CD4-positive, alpha-beta T cell treated with Interleukin-15 for 1 hour (primary cell): ENCODE results near the gene LRRC38.

Experiments used
- DNase-seq: peaks from one replicate; pipeline ENCODE4 v3.0.0-alpha.2; 2020

LRRC38 gene

DNA sequence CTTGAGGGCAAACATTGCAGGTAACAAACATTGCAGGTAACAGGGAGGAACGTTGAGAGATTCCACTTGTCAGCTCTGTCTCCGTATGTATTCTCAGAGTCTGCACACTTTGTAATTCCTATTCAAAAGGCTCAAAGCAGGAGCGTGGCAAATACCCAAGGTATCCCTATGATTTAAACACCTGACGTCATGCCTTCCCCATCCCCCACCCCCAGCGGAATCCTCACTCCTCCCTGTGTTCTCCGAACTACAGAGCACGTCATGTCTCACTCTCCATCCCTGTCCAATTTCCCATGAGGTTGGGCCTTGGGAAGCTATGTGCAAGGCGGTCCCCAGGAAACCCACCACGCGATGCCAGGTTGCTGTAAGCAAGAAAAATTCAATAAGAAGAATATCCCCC is 2.8 kb upstream of the LRRC38 start:
- DNase-seq, result no peak

DNA sequence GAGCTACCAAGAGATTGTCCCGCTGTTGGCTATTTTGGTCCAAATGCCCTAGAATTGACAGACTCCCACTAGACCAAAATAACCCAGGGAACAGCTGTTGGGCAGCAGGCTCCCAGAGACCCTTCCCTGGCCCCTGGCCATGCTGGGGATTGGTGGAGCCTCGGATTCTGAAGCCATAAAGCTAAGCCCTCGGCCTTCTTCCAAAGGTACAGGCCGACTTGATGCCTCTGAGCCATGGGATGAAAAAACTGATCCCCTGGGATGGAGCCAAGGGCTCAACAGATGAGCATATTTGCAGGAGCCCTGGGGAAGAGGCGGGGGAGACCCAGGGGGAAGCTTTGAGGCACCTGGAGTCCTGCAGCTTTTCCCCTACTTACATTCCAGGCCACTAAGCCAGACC is 1.0 kb upstream of the LRRC38 start:
- no peak for DNase-seq

DNA sequence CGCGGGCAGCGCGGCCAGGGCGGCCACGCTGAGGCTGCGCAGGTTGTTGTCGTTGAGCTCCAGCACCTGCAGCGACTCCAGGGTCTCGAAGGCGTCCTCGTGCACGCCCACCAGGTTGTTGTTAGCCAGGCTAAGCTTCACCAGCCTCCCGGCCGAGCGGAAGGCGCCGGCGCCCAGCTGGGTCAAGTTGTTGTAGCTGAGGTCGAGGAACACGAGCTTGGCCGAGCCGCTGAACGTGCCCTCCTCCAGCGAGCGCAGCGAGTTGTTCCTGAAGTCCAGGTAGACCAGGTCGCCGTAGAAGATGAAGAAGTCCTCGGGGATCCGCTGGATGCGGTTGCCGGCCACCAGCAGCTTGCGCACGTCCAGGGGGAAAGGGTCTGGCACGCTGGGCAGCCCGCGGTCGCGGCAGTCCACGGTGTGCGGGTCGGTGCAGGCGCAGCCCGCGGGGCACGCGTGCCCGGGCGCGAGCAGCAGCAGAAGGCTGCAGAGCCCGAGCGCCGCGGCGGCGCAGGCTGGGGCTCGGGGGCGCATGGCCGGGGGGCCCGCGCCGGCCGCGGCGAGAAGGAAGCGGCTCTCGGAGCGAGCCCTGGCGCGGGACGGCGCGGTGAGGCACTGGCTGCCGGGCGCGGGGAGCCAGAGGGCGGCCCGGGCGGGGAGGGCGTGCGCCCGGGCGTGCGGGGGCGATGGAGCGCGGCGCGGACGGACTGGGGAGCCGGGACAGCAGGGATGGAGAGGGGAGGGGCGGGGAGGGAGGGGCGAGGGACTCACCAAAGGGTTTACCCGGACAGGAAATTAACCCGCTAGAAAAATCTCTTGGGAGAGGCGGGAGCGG is 524 bp downstream of the LRRC38 start:
- DNase-seq, result no peak

DNA sequence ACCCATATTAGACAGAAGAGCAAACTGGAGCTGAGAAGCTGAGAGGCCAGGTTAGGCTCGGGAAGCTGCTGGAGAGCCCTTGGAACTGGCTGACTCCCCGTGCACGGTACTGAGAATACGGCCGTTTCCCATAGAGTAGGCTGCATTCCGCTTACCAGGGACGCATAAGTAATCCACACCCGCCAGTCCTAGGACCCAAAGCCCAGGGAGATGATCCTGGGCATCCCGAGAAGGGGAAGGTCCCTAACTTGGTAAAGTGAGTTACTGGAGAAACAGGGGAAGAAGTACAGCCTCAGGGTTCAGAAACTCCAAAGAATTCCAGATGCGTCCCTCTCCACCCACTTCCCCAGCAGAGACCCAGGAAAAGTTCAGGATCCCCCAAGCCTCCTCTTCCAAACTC is 1.3 kb downstream of the LRRC38 start:
- no peak for DNase-seq

DNA sequence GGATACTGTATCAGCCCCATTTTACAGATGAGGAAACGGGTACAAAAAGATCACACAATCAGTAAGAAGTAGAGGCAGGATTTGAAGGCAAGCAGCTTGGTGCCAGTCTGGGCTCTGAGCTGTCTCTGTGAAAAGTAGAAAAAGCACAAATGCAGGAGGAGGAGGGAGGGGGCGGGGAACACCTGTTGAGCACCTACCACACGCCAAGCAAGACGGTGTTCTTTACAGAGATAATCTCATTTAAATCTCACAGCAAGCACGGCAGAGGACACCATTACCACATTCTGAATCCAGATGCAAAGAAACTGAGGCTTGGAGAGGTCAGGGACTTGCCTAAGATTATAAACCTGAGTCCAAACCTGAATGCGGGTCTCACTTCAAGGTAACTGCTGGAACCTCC is 3.3 kb downstream of the LRRC38 start:
- no peak for DNase-seq

DNA sequence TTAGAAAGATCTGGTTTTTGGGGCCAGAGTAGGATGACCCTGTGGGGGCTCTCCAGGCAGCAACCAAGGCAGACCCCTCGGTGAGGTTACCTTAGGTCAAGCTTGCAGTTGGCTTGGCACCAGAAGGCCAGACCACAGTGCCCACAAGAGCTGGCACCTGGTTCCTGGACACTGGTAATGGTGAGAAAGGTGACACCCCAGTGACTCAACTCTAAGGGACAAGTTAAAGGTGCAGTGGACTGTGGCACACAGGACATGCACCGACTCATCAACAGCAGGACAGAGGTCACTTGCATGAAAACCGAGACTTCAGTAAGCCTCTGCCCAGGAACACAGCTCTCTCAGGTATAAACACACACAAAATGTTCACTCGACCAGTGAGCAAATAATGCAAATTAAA is 6.7 kb downstream of the LRRC38 start:
- DNase-seq, result no peak

DNA sequence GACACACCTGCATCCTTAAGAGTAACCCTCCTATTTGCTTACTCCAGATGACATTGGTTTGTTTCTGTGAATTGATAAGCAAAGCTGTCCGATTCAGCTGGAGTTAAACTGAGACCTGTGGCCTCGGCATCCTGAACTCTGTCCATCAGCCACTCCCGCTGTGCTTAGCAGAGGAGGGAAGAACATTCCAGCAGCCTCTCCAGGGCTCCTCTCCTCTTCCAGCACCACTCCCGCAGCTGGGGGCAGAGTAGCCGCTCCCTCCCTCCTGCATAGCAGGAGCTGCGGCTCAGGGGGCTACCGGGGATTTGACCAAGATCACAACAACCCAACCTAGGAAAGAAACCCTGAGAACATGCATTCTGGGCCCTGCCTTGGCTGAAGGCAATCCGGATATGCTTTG is 8.8 kb downstream of the LRRC38 start:
- DNase-seq, result no peak

DNA sequence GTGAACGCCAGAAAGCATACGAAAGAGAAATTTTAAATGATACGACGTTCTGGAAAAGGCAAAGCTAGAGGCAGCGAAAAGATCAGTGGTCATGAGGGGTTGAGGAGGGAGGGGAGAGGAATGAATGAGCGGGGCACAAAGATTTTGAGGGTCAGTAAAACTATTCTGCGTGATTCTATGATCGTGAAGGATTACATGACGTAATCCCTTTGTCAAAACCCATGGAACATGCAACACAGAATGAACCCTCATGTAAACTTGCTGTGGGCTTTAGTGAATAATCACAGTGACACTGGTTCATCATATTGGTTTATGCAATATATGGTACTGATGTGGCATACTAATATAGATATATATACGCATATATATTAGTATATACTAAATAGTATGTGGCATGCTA is 13.0 kb downstream of the LRRC38 start:
- DNase-seq, result no peak

DNA sequence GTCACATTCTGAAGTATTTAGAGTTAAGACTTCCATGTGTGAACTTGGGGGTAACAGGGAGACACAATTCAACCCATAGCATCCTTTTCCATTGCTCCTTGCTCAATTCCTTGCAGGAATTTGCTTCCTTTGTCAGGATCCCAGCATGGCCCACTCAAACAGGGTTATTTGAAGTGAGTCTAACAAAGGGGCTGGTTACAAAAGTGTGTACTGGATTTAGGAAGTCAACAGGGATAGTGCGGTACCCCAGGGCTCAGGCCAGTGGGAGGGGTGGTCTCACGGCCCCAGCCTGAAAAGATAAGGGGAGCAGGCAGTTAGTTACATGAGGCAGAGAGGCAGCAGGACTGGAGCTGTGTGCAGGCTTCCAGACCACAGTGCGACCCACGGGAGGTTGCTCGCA is 14.4 kb downstream of the LRRC38 start:
- no peak for DNase-seq

DNA sequence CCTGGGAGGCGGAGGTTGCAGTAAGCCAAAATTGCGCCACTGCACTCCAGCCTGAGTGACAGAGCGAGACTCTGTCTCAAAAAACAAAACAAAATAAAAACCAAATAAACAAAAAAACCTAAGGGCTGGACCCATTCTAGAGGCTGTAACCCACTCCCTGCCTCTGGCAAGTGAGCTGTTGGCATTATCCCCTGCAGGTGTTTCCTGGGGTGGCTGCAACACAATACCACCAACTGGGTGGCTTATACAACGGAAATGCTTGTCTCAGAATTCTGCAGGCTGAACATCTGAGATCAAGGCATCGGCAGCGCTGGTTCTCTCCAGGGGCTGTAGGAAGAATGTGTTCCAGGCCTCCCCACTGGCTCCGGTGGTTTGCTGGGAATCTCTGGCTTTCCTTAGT is 15.2 kb downstream of the LRRC38 start:
- no peak for DNase-seq

DNA sequence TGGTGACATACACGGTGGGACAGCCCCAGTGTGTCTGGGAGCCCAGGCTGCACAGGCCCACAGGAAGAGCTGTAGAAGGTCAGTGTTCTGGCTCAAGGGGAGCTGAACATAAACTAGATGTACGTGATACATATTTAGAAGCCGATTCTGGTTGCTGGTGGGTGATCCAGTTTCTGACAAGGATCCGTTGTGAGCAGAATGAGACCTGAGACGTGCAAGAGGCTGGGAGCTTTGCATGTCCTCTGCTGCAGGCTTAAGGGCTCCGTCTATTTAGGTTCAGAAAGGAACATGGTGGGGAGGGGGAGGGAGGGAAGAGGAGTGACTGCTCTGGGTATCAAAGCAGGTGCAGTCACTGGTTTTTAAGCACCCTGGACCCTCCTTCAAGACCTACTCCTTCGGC is 18.6 kb downstream of the LRRC38 start:
- DNase-seq, result no peak

DNA sequence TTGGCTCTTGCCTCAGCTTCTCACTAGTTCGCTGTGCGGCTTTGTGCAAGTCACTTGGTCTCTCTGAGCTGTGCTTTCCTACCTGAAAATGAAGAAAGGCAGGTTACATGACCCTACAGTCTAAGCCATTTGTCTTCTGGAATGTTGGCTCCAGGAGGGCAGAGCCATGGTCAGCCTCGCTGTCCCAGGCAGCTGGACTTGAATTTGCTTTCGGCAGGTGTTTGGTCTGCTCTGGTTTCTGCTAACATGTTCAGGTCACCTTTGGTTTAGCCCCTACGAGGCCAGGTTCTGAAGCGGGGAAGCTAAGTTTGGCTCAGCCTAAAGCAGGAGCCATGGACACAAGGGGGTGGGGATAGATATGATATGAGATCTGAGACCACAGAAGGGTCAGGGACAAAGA is 19.1 kb downstream of the LRRC38 start:
- no peak for DNase-seq

DNA sequence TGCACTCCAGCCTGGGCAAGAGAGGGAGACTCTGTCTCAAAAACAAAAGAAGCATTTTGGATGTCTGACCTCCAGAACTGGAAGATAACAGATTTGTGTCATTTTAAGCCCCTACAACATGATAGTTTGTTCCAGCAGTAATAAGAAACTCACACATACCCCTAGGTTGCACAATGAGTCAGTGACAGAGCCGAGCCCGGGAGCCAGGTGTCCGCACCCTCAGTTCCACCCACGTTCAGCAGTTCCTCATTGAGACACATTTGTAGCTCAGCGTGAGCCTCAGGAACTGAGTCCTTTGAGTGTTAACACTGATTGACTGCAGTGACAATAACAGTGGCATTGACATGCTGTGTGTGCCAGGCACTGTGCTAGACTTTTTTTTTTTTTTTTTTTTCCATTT is 19.8 kb downstream of the LRRC38 start:
- no peak for DNase-seq

DNA sequence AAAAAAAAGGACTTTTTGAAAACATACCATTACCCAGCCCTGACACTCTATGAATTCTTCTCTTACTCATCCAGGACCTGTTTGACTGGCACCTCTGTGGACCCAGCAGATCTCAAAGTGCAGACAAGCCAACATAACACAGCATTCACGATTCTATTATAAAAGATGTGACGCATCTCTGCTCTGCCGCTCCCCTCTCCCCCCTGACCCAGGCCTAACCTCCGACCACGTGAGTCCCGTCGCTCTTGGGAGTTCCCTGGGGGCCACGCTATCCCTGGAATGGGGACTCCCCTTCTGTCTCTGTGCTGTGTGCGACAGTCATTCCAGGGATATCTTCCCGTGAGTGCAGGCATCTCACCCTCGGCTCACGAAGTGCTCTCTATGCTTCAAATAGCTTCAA is 21.1 kb downstream of the LRRC38 start:
- no peak for DNase-seq

DNA sequence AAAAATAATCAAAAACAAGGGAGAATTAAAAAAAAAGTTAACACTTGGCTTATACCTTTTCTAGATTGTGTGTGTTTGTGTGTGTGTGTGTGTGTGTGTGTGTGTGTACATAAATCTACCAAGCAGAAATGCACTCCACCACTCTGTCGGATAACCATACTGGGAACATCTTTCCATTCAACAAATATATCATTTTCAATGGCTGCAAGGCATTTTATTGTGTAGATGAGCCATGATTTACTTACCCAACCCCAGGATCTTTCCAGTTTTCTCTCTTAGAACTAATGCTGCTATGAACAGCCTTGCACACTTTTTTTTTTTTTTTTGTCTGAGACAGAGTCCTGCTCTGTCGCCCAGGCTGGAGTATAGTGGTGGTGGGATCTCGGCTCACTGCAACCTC is 25.8 kb downstream of the LRRC38 start:
- no peak for DNase-seq

DNA sequence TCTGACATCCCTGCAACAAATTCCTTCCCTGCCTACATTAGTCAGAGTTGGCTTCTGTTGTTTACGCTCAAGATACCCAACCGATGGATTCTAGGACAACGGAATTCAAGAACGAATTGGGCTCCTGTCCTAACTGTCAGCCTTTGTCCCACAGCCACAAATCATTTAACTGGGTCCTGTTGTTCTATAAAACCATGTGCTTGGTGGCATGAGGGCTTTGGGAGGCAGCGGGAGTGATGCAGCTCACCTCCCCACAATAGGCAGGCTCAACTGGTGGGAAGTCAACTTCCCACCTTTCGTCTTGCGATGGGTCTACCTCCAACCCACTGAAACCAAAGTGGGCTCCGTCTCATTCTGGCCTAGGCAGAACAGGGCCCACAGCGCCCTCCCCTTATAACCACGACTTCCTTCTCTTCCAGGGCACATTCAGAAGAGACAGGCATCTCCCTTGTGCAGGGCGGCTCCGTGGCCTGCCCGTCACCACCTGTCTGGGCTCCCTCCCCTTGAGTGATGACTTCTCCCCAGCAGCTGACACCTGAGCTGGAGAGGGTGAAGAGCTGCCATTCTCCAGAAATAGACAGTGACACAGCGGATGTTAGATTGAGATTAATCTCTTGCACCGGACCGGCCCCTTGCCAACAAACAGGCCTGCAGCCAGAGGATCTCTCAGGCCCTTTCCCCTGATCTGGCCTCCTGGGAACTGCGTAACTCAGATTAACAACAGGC is 26.5 kb downstream of the LRRC38 start:
- no peak for DNase-seq

DNA sequence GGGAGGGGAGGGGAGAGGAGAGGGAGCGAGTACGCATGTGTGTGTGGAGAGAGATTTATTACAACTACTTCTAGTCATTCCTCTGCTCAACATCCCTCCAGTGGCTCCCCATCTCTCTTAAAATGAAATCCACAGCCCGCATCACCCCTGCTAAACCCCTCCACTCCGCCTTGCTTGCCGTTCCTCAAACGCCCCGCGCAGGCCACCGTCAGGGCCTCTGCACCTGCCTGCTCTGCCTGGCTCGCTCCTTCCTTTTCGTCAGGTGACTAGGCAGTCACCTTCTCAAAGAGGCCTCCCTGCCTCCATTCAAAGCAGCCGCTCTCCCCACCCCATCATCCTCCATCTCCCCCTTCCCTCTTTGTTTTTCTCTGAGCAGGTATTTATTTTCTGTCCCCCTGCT is 29.9 kb downstream of the LRRC38 start:
- no peak for DNase-seq

DNA sequence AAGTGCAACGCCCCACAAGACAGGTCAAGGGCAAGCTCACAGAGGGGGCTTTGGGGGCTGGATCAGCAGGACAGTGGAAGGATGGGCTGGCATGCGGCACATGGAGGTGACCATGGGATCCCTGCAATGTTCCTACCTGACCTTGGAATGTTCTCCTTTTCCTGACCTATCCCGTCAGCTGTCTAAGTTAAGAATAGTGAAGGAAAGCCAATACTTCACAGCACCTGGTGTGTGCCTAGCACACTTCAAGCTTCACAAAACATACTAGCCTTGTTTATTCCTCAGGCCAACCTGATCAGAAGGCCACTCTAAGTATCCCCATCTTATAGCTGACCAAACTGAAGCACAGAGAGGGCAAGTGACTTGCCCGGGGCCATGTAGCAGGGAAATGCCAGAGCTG is 31.2 kb downstream of the LRRC38 start:
- no peak for DNase-seq

DNA sequence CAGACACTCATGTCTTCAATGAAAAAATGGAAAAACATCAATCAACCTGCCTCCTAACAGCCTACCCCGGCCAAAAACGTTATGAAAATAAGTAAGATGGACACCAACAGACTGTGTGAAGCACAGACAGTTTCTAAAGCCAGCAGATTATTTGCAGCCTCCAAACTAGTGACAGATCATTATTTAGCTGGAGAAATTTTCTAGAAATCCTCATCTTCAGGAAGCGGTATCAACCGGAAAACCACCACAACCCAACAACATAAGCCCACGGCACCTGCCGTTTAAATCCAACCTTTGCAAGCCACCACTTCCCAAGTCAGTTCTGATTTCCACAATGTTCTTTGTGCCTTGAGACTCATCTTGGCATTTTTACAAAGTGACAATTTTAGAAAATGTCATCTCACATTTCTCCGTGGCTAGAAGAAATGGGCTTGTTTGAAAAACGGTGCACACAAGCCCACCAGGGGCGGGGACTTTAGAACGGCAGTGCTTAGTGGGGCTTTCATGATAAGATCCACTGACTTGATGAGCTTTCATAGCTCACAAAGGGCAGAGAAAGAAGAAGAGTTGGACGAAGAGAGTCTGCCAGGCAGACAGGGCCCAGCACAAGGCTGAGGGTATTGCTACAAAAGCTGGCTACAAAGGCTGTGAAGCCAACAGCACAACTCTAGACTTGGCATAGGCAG is 34.5 kb downstream of the LRRC38 start:
- DNase-seq, result no peak

DNA sequence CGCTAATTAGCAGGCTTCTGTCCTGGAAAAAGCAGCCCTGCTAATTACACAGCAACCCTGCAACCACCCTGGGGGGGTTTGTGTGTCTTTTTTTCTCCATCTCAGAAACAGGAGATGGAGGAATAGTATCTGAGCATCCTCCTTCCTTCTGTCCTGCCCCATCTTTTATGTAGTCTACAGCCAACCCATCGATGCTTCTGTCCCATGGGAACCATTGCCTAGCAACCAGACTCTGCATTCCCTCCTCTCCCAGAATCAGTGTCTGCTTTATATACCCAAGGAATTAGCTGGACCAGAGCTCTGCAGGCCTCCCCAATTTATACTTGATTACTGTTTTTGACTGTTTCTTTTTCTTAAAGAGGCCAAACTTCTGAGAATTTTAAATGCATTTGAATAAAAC is 35.1 kb downstream of the LRRC38 start:
- no peak for DNase-seq

DNA sequence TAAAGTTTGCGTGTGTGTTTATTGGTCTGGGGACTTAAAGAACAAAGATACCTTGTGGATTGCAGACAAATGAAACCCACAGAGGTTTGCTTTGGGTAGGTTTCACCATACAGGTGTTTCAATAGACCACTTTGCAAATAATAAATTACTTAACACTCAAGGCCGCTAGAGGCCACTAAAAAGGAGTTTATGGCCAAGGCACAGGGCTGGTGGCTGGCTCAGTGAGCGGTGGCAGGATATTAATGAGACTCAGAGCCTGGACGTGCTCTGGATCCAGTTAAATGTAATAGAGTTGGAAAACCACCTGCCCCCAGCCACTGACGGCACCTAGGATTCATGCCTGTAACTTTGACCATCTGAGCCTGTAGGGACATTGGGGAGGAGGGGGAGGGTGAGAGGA is 44.5 kb downstream of the LRRC38 start:
- no peak for DNase-seq

DNA sequence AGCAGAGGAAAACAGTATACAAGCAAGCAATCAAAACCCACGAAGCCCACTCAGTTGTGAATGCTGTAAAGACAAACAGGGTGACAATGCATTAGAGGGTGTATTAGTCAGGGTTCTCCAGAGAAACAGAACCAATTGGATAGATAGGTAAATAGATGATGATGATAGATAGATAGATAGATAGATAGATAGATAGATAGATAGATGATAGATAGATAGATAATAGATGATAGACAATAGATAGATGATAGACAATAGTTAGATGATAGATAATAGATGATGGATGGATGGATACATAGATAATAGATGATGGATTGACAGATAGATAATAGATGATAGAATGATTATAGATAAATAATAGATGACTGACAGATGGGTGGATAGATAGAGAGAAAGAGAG is 48.3 kb downstream of the LRRC38 start:
- no peak for DNase-seq

DNA sequence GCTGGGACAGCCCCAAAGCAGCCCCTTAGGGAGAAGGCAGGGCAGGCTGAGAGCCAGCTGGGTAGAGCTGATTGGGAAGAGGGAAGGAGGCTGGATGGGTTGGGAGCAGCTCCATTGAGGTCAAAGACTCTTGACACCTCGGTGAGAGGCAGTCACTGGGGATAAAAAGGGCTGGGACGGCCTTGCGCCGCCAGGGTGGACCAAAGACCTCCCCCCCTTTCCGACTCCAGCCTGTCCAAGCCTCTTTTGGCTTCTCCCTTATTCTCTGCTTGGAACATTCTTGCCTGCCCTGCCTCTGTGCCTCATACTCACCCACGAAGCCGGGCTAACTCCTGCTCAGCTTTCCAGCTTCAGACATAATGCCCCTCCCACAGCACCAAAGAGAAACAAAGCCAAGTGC is 51.1 kb downstream of the LRRC38 start:
- no peak for DNase-seq

DNA sequence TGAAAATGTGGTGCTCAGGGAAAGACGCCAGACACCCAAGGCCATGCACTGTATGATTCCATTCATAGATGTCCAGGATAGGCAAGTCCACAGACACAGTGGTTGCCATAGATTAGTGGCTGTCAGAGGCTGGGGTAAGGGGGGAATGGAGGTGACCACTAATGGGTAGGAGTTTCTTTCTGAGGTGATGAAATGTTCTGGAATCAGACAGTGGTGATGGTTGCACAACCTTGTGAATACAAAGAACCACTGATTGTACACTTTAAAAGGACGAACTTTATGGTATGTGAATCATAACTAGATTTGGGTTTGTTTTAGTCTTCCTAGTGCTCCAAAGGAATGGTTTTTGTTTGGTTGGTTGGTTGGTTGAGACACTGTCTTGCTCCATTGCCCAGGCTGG is 51.8 kb downstream of the LRRC38 start:
- DNase-seq, result no peak
